HepG2 (cell line): ENCODE data around the gene B3GALT6. TPM values are rescaled to one million over a fixed set of nuclear protein-coding genes. Genes with fewer than 3 reads are reported as not detected.

Experiments used
- FIP1L1 ChIP-seq: fragments of 200-400 bp; formaldehyde crosslinking; IDR thresholded peaks from 2 replicates; pipeline ENCODE4 v1.6.1; 2018; ENCODE audit warnings: low read depth, mild to moderate bottlenecking, low read length, moderate library complexity, borderline replicate concordance; ENCODE audit not compliant: insufficient read depth
- JARID2 ChIP-seq: sonication (generic); formaldehyde crosslinking; IDR thresholded peaks from 2 replicates; pipeline ENCODE4 v1.8.1; 2023; ENCODE audit warnings: missing genetic modification reagents, inconsistent platforms; ENCODE audit not compliant: insufficient replicate concordance
- KDM1A ChIP-seq: IDR thresholded peaks from 2 replicates; pipeline ENCODE4 v1.6.1; 2016; ENCODE audit warnings: missing compliant biosample characterization
- NFIB ChIP-seq: sonication (generic); formaldehyde crosslinking; IDR thresholded peaks from 2 replicates; pipeline ENCODE4 v1.9.0; 2021; ENCODE audit warnings: missing genetic modification reagents, mild to moderate bottlenecking, borderline replicate concordance
- PRDM15 ChIP-seq: sonication (generic); formaldehyde crosslinking; IDR thresholded peaks from 2 replicates; pipeline ENCODE4 v1.4.0; 2020; ENCODE audit warnings: missing genetic modification reagents
- RCOR2 ChIP-seq: IDR thresholded peaks from 2 replicates; pipeline ENCODE4 v1.6.1; 2016; ENCODE audit warnings: missing biosample characterization, missing genetic modification reagents
- SOX6 ChIP-seq, 2 experiments: fragments of 450-650 bp in 1 of 2; sonication (generic) in 1 of 2; formaldehyde crosslinking in 1 of 2; IDR thresholded peaks; 2 replicates each; pipeline versions ENCODE4 v1.4.0 to v1.6.1; 2017 to 2020; ENCODE audit warnings: antibody characterized with exemption in 1 of 2, mild to moderate bottlenecking in 1 of 2, missing genetic modification reagents in 1 of 2
- SRSF1 ChIP-seq: fragments of 200-400 bp; formaldehyde crosslinking; optimal IDR thresholded peaks from 2 replicates; pipeline ENCODE3; 2017; ENCODE audit warnings: mild to moderate bottlenecking, low read depth, low read length, moderate library complexity
- TSC22D2 ChIP-seq: sonication (generic); formaldehyde crosslinking; IDR thresholded peaks from 2 replicates; pipeline ENCODE4 v1.5.1; 2020; ENCODE audit warnings: missing genetic modification reagents, mild to moderate bottlenecking, borderline replicate concordance
- ZBTB21 ChIP-seq: sonication (generic); formaldehyde crosslinking; IDR thresholded peaks from 2 replicates; pipeline ENCODE4 v1.4.0; 2020; ENCODE audit warnings: missing genetic modification reagents
- ZC3H13 ChIP-seq: sonication (generic); formaldehyde crosslinking; IDR thresholded peaks from 2 replicates; pipeline ENCODE4 v1.8.1; 2023; ENCODE audit warnings: mild to moderate bottlenecking, missing genetic modification reagents, moderate library complexity
- ZEB1 ChIP-seq: IDR thresholded peaks from 2 replicates; pipeline ENCODE4 v1.6.1; 2012; ENCODE audit warnings: mild to moderate bottlenecking, low read depth, inconsistent platforms; ENCODE audit not compliant: insufficient replicate concordance
- ZFAT ChIP-seq: sonication (generic); formaldehyde crosslinking; conservative IDR thresholded peaks from 2 replicates; pipeline ENCODE4 v1.8.1; 2023; ENCODE audit warnings: missing genetic modification reagents, inconsistent platforms
- ZNF687 ChIP-seq: sonication (generic); formaldehyde crosslinking; IDR thresholded peaks from 2 replicates; pipeline ENCODE4 v1.5.1; 2020; ENCODE audit warnings: mild to moderate bottlenecking, missing genetic modification reagents, moderate library complexity
- ZNF792 ChIP-seq: IDR thresholded peaks from 2 replicates; pipeline ENCODE4 v1.6.1; 2016
- polyA plus RNA-seq, 8 experiments: library from polyadenylated mRNA; depleted of rRNA in 3 of 8; stranded (reverse) in 7 of 8; unstranded in 1 of 8; fragments of >200 nt; fragmentation: Illumina TruSeq in 4 of 8; extraction: Trizol in 4 of 8; gene quantifications; 2 replicates each; pipeline versions ENCODE4 v1.2.1 to v1.2.3, GENCODE V29; 2011 to 2016; ENCODE audit warnings: low read depth in 4 of 8, missing spikeins in 1 of 8, mixed read lengths in 1 of 8; ENCODE audit not compliant: insufficient read depth in 1 of 8
- total RNA-seq, 5 experiments: library from RNA; depleted of rRNA; stranded (reverse); fragments of >200 nt; fragmentation: Illumina TruSeq; extraction: Trizol; gene quantifications; 2 replicates each; pipeline ENCODE4 v1.2.3, GENCODE V29; 2016; ENCODE audit warnings: low read depth in 1 of 5
- TF ChIP-seq, protein P1 (sequence below), 2 experiments: sonication (generic) in 1 of 2; formaldehyde crosslinking in 1 of 2; IDR thresholded peaks; 2 replicates each; pipeline versions ENCODE4 v1.4.0 to v1.6.1; 2018 to 2020; ENCODE audit warnings: missing genetic modification reagents in 2 of 2, borderline replicate concordance in 1 of 2, low read depth in 1 of 2, mild to moderate bottlenecking in 1 of 2, missing biosample characterization in 1 of 2

B3GALT6 gene
- total and polyA plus RNA-seq, 2 of the 13 experiments (the other 11 are each of a cell fraction or from before 2014, with no cell fraction given) = 3.9 to 14.2 TPM

DNA sequence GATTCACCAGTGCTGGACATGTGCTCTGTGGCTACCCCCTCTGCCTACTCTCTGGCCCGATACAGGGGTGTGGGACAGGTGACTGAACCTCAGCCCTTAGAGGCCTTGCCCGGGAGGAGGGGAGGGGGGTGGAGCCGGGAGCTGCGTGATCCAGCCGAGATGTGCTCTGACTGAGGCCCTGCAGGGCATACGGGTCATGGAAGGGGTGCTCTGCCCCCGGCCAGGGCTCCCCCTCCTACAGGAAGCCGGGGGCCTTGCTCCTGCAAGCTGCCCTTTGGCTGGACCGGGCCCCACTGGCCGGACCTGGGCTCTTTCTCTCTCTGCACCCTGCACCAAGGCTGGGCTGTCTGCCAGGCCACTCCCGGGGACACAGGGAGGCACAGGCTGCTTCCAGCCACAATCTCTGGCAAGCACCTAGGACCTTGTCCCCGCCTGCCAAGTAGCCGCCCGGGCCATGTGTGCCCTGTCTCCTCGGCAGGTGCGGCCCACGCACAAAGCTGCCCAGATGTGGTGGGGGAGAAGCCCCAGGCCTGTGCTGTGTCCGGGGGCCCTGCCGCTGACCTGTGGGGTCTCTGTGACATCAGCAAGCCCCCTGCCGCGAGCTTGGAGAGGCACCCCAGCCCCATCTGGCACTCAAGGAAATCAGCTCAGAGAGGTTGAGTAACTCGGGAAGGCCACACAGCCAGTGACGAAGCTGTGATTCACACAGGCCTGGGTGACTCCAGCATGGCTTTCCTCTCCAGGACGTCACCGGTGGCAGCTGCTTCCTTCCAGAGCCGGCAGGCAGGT, 49.7 kb downstream of the B3GALT6 start (continued):
- TF ChIP-seq ZNF687 (peak; percentile 92), JARID2 (CRISPR knock-in tag) (no peak), ZNF792 (CRISPR knock-in tag) (no peak; the same call in 1 of the 2 replicates), FIP1L1 (no peak), SOX6 (IDR thresholded peaks at IDR 0.05) (no peak), SOX6 (CRISPR knock-in tag; IDR thresholded peaks at IDR 0.05) (peak; percentile 78), NFIB (CRISPR knock-in tag) (no peak), TSC22D2 (CRISPR knock-in tag) (no peak), RCOR2 (CRISPR knock-in tag) (peak; percentile 75), ZEB1 (peak; percentile 51), ZC3H13 (CRISPR knock-in tag) (peak; percentile 54; the same call in 1 of the 2 replicates), ZBTB21 (CRISPR knock-in tag) (peak; percentile 65), KDM1A (CRISPR knock-in tag) (peak; percentile 89), PRDM15 (CRISPR knock-in tag) (no peak), SRSF1 (peak; percentile 84), ZFAT (CRISPR knock-in tag) (no peak)
- TF ChIP-seq, protein P1, sequence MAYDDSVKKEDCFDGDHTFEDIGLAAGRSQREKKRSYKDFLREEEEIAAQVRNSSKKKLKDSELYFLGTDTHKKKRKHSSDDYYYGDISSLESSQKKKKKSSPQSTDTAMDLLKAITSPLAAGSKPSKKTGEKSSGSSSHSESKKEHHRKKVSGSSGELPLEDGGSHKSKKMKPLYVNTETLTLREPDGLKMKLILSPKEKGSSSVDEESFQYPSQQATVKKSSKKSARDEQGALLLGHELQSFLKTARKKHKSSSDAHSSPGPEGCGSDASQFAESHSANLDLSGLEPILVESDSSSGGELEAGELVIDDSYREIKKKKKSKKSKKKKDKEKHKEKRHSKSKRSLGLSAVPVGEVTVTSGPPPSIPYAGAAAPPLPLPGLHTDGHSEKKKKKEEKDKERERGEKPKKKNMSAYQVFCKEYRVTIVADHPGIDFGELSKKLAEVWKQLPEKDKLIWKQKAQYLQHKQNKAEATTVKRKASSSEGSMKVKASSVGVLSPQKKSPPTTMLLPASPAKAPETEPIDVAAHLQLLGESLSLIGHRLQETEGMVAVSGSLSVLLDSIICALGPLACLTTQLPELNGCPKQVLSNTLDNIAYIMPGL (CRISPR knock-in tag; IDR thresholded peaks at IDR 0.05; ENCODE audit: borderline replicate concordance in 1 of 2, low read depth in 1 of 2) = peak; percentile 19 to 37; a peak in 1 of 4 replicates
